AG08395 (cell line): ENCODE results near the gene RHOH.

Experiments used
- DNase-seq: peaks from one replicate; pipeline ENCODE4 v3.0.0; 2012; ENCODE audit warnings: mixed read lengths, low spot score

RHOH gene

GRCh38 chr4:40295572-40295971 lies 98.7 kb downstream of the RHOH start:
- DNase-seq, result no peak
